ENCODE measurements around the gene ARHGAP22. TPM values are rescaled to one million over a fixed set of nuclear protein-coding genes. Genes with fewer than 3 reads are reported as not detected.

The ARHGAP22 gene
- total RNA-seq, 1 donor from 2014 or later = 1.9 TPM

- no peak for DNase-seq (ENCODE audit: low spot score)
- Mint-ChIP-seq H3K4me1 (ENCODE audit: unreplicated experiment) (peaks cover 6% of the 10 kb centered on the region), H3K27ac (ENCODE audit: unreplicated experiment) (no peak overlapping the region), H3K36me3 (ENCODE audit: low read depth, unreplicated experiment) (no peaks in the 10 kb centered on the region), H3K4me3 (ENCODE audit: unreplicated experiment) (no peak overlapping the region), H3K27me3 (ENCODE audit: unreplicated experiment) (peaks cover 4% of the 10 kb centered on the region), H3K9me3 (ENCODE audit: unreplicated experiment) (no peaks in the 10 kb centered on the region)
- TF ChIP-seq CTCF (IDR thresholded peaks at IDR 0.05; ENCODE audit: unreplicated experiment) = no peak
Observed at GRCh38 chr10:48572414-48572813, 32.5 kb downstream of the ARHGAP22 start.

GRCh38 chr10:48568546-48568945 is 36.3 kb downstream of the ARHGAP22 start:
- DNase-seq (ENCODE audit: low spot score) = no peak

GRCh38 chr10:48568131-48568530 is 36.7 kb downstream of the ARHGAP22 start:
- no peak overlapping the region for H3K27ac Mint-ChIP-seq (ENCODE audit: unreplicated experiment)
- no peaks in the 10 kb centered on the region for H3K4me1 Mint-ChIP-seq (ENCODE audit: unreplicated experiment)
- no peak for TF ChIP-seq CTCF (IDR thresholded peaks at IDR 0.05; ENCODE audit: unreplicated experiment)
- H3K9me3 Mint-ChIP-seq (ENCODE audit: unreplicated experiment) = no peaks in the 10 kb centered on the region
- H3K4me3 Mint-ChIP-seq (ENCODE audit: unreplicated experiment) = no peak overlapping the region
- peaks cover 4% of the 10 kb centered on the region for H3K27me3 Mint-ChIP-seq (ENCODE audit: unreplicated experiment)
- DNase-seq (ENCODE audit: low spot score) = no peak
- no peaks in the 10 kb centered on the region for H3K36me3 Mint-ChIP-seq (ENCODE audit: low read depth, unreplicated experiment)

More at GRCh38 chr10:48568546-48568945, 36.3 kb downstream of the ARHGAP22 start:
- no peaks in the 10 kb centered on the region for H3K36me3 Mint-ChIP-seq (ENCODE audit: low read depth, unreplicated experiment)
- H3K27ac Mint-ChIP-seq (ENCODE audit: unreplicated experiment) = no peak overlapping the region
- no peak for TF ChIP-seq CTCF (IDR thresholded peaks at IDR 0.05; ENCODE audit: unreplicated experiment)
- H3K27me3 Mint-ChIP-seq (ENCODE audit: unreplicated experiment) = peaks cover 4% of the 10 kb centered on the region
- no peak overlapping the region for H3K4me3 Mint-ChIP-seq (ENCODE audit: unreplicated experiment)
- no peaks in the 10 kb centered on the region for H3K9me3 Mint-ChIP-seq (ENCODE audit: unreplicated experiment)
- no peaks in the 10 kb centered on the region for H3K4me1 Mint-ChIP-seq (ENCODE audit: unreplicated experiment)

GRCh38 chr10:48567346-48567745 is 37.5 kb downstream of the ARHGAP22 start:
- H3K36me3 Mint-ChIP-seq (ENCODE audit: low read depth, unreplicated experiment) = no peaks in the 10 kb centered on the region
- H3K27me3 Mint-ChIP-seq (ENCODE audit: unreplicated experiment) = peaks cover 4% of the 10 kb centered on the region
- TF ChIP-seq CTCF (IDR thresholded peaks at IDR 0.05; ENCODE audit: unreplicated experiment) = no peak
- H3K4me1 Mint-ChIP-seq (ENCODE audit: unreplicated experiment) = no peaks in the 10 kb centered on the region
- H3K4me3 Mint-ChIP-seq (ENCODE audit: unreplicated experiment) = no peak overlapping the region
- H3K27ac Mint-ChIP-seq (ENCODE audit: unreplicated experiment) = no peak overlapping the region
- no peak for DNase-seq (ENCODE audit: low spot score)
- H3K9me3 Mint-ChIP-seq (ENCODE audit: unreplicated experiment) = no peaks in the 10 kb centered on the region

- Mint-ChIP-seq H3K9me3 (ENCODE audit: unreplicated experiment) (no peaks in the 10 kb centered on the region), H3K36me3 (ENCODE audit: low read depth, unreplicated experiment) (no peaks in the 10 kb centered on the region), H3K27ac (ENCODE audit: unreplicated experiment) (no peak overlapping the region), H3K4me1 (ENCODE audit: unreplicated experiment) (no peaks in the 10 kb centered on the region), H3K4me3 (ENCODE audit: unreplicated experiment) (no peak overlapping the region), H3K27me3 (ENCODE audit: unreplicated experiment) (peaks cover 4% of the 10 kb centered on the region)
- DNase-seq (ENCODE audit: low spot score) = no peak
- TF ChIP-seq CTCF (IDR thresholded peaks at IDR 0.05; ENCODE audit: unreplicated experiment) = no peak
Observed at GRCh38 chr10:48564466-48565160, 40.3 kb downstream of the ARHGAP22 start.
